22Rv1 (cell line): ENCODE data around the gene SLC13A2.

Experiments used
- ZFX ChIP-seq: fragments of 450-650 bp; IDR thresholded peaks from 2 replicates; pipeline ENCODE4 v1.6.1; 2017; ENCODE audit warnings: antibody characterized with exemption, borderline replicate concordance
- TF ChIP-seq, protein P1 (sequence below): fragments of 450-650 bp; IDR thresholded peaks from 2 replicates; pipeline ENCODE4 v1.5.1; 2017; ENCODE audit warnings: mild to moderate bottlenecking

DNA sequence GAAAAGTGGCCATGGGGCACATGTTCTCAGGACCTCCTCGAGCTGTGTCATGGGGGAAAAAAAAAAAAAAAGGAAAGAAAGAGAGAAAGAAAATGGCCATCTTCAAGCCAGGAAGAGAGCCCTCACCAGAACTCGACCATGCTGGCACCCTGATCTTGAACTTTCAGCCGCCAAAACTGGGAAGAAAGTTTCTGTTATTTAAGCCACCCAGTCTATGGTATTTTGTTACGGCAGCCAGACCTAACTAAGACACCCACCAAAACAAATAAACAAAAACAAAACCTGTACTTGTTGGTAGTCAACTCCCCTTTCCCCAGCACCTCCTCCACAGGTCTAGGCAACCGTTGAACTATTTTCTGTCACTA, 26.1 kb upstream of the SLC13A2 start:
- TF ChIP-seq, protein P1, sequence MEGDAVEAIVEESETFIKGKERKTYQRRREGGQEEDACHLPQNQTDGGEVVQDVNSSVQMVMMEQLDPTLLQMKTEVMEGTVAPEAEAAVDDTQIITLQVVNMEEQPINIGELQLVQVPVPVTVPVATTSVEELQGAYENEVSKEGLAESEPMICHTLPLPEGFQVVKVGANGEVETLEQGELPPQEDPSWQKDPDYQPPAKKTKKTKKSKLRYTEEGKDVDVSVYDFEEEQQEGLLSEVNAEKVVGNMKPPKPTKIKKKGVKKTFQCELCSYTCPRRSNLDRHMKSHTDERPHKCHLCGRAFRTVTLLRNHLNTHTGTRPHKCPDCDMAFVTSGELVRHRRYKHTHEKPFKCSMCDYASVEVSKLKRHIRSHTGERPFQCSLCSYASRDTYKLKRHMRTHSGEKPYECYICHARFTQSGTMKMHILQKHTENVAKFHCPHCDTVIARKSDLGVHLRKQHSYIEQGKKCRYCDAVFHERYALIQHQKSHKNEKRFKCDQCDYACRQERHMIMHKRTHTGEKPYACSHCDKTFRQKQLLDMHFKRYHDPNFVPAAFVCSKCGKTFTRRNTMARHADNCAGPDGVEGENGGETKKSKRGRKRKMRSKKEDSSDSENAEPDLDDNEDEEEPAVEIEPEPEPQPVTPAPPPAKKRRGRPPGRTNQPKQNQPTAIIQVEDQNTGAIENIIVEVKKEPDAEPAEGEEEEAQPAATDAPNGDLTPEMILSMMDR, result no peak
- no peak for TF ChIP-seq ZFX
